CD4-positive, alpha-beta T cell treated with Interleukin-10 for 1 hour (primary cell): ENCODE data around the gene CTXND1.

Source experiments
- DNase-seq: peaks from one replicate; pipeline ENCODE4 v3.0.0-alpha.2; 2020

The CTXND1 gene

GRCh38 chr15:80180468-80180867 is 71.5 kb downstream of the CTXND1 start:
- DNase-seq, result no peak

GRCh38 chr15:80179935-80180334 is 72.1 kb downstream of the CTXND1 start:
- no peak for DNase-seq

- no peak for DNase-seq
These were observed 72.8 kb downstream of the CTXND1 start for GRCh38 chr15:80179025-80179759.

GRCh38 chr15:80177156-80177555 is 74.9 kb downstream of the CTXND1 start:
- no peak for DNase-seq

GRCh38 chr15:80176443-80176842 is 75.6 kb downstream of the CTXND1 start:
- DNase-seq, result no peak

GRCh38 chr15:80175436-80175835 is 76.6 kb downstream of the CTXND1 start:
- DNase-seq, result no peak

GRCh38 chr15:80174017-80174746 is 77.8 kb downstream of the CTXND1 start:
- DNase-seq, result no peak

- DNase-seq, result peak; percentile 73
These were observed 78.8 kb downstream of the CTXND1 start for GRCh38 chr15:80173022-80173759.

GRCh38 chr15:80172401-80172800 is 79.6 kb downstream of the CTXND1 start:
- DNase-seq, result no peak

GRCh38 chr15:80171787-80172186 is 80.2 kb downstream of the CTXND1 start:
- no peak for DNase-seq

GRCh38 chr15:80170596-80170995 is 81.4 kb downstream of the CTXND1 start:
- no peak for DNase-seq

GRCh38 chr15:80169768-80170357 is 82.2 kb downstream of the CTXND1 start:
- no peak for DNase-seq

- no peak for DNase-seq
These were observed 83.6 kb downstream of the CTXND1 start for GRCh38 chr15:80168421-80168820.

- DNase-seq, result no peak
These were observed 84.1 kb downstream of the CTXND1 start for GRCh38 chr15:80167936-80168335.

- no peak for DNase-seq
These were observed 88.1 kb downstream of the CTXND1 start for GRCh38 chr15:80163897-80164296.

GRCh38 chr15:80163217-80163616 is 88.8 kb downstream of the CTXND1 start:
- DNase-seq, result no peak

GRCh38 chr15:80162059-80162554 is 89.9 kb downstream of the CTXND1 start:
- no peak for DNase-seq

- no peak for DNase-seq
These were observed 90.5 kb downstream of the CTXND1 start for GRCh38 chr15:80161468-80162016.

- DNase-seq, result peak; percentile 32
These were observed 91.3 kb downstream of the CTXND1 start for GRCh38 chr15:80160570-80161156.

- no peak for DNase-seq
These were observed 92.0 kb downstream of the CTXND1 start for GRCh38 chr15:80159811-80160569.

- DNase-seq, result no peak
These were observed 92.7 kb downstream of the CTXND1 start for GRCh38 chr15:80159301-80159700.

GRCh38 chr15:80157215-80157614 is 94.8 kb downstream of the CTXND1 start:
- no peak for DNase-seq
